Femur (tissue), 1 donor: ENCODE results near the gene NLN.

Experiments used
- DNase-seq: peaks from one replicate; pipeline ENCODE4 v3.0.0-alpha.2; 2017

NLN gene

DNA sequence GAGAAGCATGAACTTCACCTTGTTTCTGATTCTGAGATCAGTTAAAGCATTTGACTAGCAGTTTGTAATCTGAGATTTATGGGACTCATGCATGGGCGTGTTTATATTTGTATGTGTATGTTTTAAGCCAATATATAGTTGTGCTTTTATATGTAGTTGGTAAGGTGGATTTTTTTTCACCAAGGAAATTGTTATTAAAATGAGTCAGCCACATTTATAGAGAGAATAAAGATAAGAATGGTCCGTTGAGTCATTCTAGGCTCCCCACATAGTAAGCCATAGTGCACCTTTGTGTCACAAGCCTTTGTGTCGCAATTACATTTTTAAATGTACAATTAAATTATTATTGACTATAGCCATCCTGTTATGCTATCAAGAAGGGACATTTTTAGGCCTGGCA, 89.0 kb downstream of the NLN start:
- DNase-seq, result no peak

DNA sequence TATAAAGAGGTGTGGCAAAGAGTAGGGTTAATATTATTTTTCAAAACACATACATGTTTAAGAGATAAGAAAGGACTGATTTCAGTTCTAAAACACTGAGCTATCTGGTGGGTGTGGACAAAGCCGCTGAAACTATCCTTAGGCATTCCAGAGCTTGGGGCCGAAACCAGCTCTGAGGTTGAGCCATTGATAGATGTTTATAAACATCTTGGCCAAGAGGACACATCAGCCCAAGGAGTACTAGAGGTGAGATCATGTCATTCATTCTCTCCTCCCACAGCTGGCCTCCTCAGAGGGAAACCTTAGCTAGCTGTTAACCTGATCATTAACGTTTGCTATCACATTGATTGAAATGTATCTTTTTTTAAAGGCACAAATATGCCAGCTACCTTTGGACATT, 89.9 kb downstream of the NLN start:
- DNase-seq, result no peak

DNA sequence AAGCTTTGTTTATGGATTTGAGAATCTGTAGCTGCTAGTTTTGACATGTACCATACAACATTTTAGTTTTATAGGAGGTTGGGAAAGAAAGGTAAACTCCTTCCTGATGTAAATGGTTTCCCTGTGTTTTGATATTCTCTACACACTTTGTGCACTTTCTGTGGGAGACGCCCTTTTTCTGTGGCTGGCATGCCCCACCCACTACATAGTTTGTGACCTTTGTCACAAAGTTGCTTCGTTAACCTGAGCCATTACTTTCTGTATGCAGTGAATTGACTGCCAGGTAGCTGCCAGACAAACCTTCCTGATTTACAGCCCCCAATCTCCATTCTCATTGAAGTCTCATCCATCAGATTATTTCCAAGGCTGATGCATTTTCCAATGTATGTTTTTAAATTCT, 90.6 kb downstream of the NLN start:
- DNase-seq, result no peak

DNA sequence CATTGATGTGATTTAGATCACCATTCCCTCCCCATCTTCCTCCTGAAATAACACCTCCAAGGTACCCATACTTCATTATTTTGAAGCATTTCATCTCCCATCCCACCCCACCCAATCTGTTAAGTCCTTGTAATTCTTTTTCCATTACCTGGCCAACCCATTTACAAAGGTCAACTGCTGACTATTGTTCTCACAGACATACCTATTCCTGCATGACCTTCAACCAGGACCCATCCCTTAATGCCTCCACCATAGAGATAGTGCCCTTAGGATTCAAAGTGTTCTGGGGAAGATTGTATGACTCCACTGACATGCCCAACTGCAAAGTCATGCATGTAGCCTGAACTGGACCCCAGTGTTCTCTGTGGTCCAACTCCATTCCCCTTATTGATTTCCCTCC, 91.2 kb downstream of the NLN start:
- DNase-seq, result no peak

GRCh38 chr5:65815161-65815560, 93.2 kb downstream of the NLN start:
- no peak for DNase-seq

GRCh38 chr5:65816729-65817128, 94.7 kb downstream of the NLN start:
- no peak for DNase-seq

DNA sequence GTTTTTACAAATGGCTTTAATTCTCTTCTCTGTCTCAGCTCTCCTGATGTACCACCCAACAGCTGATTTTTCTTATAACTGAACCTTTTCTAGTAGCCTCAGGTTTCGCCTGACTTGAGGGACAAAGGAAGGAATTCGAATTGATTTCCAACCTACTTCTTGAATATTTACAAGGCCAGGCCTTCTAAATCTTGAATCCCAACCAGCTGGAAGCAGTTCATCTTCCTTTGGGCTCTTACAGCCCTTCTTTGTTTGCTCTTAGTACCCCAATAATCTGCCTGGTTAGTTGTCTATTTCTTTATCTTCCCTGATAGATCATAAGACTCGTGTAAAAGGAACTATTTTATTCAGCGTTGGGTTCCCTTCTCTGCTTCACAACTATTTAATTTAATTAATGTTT, 95.9 kb downstream of the NLN start:
- no peak for DNase-seq

- no peak for DNase-seq
These were observed 96.6 kb downstream of the NLN start for GRCh38 chr5:65818592-65818991.

- no peak for DNase-seq
These were observed 97.4 kb downstream of the NLN start for GRCh38 chr5:65819215-65819904.

- no peak for DNase-seq
These were observed 97.9 kb downstream of the NLN start for GRCh38 chr5:65819905-65820240.

- no peak for DNase-seq
These were observed 98.4 kb downstream of the NLN start for GRCh38 chr5:65820373-65820772.

DNA sequence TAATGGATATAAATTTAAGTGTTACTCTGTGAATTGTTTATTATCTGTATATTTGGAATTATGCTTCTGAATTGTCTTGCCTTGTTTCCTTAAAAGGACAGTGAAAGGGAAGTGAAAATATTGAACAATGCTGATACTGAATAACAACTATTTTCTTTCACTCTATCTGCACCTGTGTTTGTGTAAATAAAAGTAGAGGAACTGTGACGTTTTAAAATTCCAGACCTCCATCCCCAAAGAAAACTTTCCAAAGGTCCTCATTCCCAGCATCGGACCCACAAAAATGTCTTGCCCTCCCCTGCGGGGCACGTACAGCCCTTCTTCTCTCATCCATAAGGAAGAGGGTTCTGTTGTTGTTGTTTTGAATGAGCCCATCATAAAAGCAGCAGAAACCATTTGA, 100.0 kb downstream of the NLN start:
- no peak for DNase-seq

DNA sequence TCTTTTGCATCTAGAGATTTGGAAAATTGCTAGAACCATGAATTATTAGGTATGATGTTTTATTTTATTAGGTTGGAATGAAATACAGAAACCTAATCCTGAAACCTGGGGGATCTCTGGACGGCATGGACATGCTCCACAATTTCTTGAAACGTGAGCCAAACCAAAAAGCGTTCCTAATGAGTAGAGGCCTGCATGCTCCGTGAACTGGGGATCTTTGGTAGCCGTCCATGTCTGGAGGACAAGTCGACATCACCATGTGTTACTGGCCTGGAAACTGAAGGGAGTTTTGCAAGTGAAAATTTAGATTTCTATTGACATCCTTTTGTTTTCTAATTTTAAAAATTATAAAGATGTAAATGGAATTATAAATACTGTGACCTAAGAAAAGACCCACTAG, 100.7 kb downstream of the NLN start:
- no peak for DNase-seq

DNA sequence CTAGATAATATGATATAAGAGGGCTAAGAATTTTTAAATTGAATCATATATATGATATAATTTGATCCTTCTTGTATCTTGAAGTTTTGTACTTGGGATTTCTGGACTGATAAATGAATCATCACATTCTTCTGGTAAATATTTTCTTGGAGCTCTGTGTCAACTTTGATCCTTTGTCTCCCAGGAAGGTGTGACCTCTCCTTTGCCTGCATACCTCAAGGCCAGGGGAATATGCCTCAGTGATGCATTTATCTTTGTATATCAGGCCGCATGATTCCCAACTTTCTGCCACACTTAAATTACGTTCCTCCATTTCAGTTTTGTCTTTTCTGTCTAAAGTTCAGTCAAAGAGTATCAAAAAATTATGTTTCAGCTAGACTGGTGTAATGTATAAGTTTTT, 101.2 kb downstream of the NLN start:
- no peak for DNase-seq

DNA sequence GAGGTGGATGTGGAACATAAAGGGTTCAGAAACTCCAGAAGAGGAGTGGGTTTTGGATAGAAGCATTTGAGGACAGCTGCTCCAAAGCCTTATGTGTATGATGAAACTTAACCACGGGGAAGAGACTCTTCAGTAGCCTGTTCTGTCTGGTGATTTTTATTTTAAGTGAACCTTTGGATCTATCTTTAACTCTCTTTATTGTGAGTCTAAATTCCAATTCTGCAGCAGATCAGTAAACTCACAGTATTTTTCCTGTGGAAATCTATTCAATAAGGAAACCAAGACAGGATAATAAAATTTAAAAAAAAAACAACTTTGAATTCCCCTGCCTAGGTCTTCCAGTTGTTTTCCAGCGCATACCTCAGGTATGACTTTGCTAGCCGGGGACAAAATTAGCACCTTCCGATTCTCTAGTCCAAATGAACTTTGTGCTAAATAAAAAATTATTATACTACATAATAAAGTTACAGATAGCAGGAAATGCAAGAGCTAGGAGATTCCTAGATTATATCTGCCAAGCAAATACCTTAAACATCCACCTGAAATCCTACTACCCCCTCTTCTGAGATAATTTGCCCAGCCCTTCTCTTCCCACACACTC, 101.9 kb downstream of the NLN start:
- no peak for DNase-seq

- DNase-seq, result no peak
These were observed 103.7 kb downstream of the NLN start for GRCh38 chr5:65825408-65826328.

DNA sequence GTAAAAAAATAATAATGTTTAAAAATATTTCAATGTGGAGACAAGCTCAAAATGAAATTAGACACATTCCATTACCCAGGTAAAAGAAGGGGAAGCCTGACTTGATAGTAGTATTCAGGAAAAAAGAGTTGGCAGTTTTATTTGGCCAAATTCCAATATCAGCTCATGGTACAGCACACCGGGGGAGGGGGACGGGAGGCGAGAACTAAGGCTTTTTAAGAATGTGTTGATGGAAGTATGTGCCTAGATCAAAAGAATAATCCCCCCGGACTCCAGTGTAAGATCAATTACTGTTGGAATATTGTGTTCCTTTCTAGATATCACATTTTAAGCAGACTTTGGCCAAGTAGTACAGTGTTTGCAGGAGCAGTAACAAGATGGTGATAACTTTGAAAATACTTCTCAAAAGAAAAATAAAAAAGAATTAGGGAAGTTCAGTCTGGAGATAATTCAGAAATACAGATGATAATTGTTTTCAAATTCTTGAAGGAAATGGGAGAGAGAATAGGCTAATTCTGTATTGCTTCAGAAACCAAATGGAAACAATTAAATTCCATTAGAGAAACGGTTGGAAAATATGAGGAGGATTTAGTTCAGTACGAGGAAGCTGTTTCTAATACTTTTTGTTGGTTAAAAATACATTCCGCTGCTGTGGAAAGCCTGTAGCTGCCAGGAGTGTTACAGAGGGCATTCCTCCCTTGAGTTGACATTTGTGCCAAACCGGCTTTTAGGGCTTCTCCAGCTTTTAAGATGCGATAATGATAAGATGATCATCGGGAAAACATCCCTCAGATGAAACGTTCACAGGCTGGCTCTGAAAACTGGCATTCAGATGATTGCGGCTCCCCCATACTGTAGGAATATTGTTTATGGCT, 106.3 kb downstream of the NLN start:
- peak; percentile 46 for DNase-seq

GRCh38 chr5:65830856-65831255, 108.9 kb downstream of the NLN start:
- no peak for DNase-seq

- DNase-seq, result no peak
These were observed 109.3 kb downstream of the NLN start for GRCh38 chr5:65831276-65831675.

- DNase-seq, result no peak
These were observed 110.1 kb downstream of the NLN start for GRCh38 chr5:65832152-65832551.

DNA sequence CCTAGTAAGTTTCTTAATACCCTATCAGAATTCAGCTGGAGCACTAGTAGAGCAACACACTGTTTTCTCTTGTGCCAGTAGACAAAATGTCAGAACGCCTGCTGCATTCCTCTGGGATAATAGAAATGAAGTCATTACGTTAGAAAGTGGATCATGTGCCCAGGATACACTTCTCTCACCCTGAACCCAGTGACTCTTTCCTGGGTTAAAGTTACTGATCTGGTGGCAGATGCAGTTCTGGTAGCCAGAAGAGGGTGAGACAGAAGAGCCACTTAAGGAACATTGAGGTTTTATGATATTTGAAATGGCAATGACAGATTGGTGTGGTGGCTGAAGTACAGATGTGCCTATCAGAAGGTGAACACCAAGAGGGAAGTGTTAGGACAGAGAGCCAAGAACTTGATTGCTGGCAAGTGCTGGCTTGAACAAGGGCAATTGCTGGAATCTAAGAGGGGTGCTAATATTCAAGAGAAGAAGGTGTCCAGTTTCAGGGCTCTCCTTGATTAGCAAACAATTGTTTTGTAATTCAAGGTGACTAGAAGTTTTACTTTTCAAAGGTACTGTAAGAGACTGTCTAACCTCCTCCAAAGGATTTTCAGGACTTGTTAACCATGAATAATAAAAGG, 110.7 kb downstream of the NLN start:
- no peak for DNase-seq

- DNase-seq, result no peak
These were observed 111.8 kb downstream of the NLN start for GRCh38 chr5:65833780-65834179.

GRCh38 chr5:65834306-65834705, 112.3 kb downstream of the NLN start:
- no peak for DNase-seq
